SK-N-SH (cell line): Measurements from ENCODE around the gene TMED3.

ENCODE experiments used
- EP300 ChIP-seq, 2 experiments: IDR thresholded peaks; 2 replicates each; pipeline versions ENCODE4 v1.4.0 to v1.6.1; 2012; ENCODE audit warnings: borderline replicate concordance in 1 of 2, low read depth in 1 of 2, low read length in 1 of 2
- MEF2A ChIP-seq: IDR thresholded peaks from 2 replicates; pipeline ENCODE4 v1.4.0; 2012; ENCODE audit warnings: low read depth, borderline replicate concordance
- POLR2AphosphoS5 ChIP-seq: IDR thresholded peaks from 2 replicates; pipeline ENCODE4 v1.6.1; 2012; ENCODE audit warnings: low read depth, low read length
- RAD21 ChIP-seq: IDR thresholded peaks from 2 replicates; pipeline ENCODE4 v1.6.1; 2012; ENCODE audit warnings: mild to moderate bottlenecking, low read length
- RFX5 ChIP-seq: IDR thresholded peaks from 2 replicates; pipeline ENCODE4 v1.6.1; 2012; ENCODE audit warnings: mild to moderate bottlenecking, improper control_type of control experiment, low read length
- RXRA ChIP-seq: IDR thresholded peaks from 2 replicates; pipeline ENCODE4 v1.4.0; 2012; ENCODE audit warnings: low read depth, mild to moderate bottlenecking, borderline replicate concordance
- TCF12 ChIP-seq: IDR thresholded peaks from 2 replicates; pipeline ENCODE4 v1.4.0; 2012
- TF ChIP-seq, protein P1 (sequence below): fragments of 200-600 bp; sonication (generic); IDR thresholded peaks from 2 replicates; pipeline ENCODE4 v1.6.1; 2017; ENCODE audit warnings: antibody characterized with exemption, mild to moderate bottlenecking, moderate library complexity
- TF ChIP-seq, protein P2 (sequence below): IDR thresholded peaks from 2 replicates; pipeline ENCODE4 v1.4.0; 2012; ENCODE audit warnings: low read depth, borderline replicate concordance
- TF ChIP-seq, protein P3 (sequence below): IDR thresholded peaks from 2 replicates; pipeline ENCODE4 v1.6.1; 2012; ENCODE audit warnings: mild to moderate bottlenecking, low read depth, low read length, moderate library complexity
- TF ChIP-seq, protein P4 (sequence below): IDR thresholded peaks from 2 replicates; pipeline ENCODE4 v1.4.0; 2012; ENCODE audit warnings: low read depth

DNA sequence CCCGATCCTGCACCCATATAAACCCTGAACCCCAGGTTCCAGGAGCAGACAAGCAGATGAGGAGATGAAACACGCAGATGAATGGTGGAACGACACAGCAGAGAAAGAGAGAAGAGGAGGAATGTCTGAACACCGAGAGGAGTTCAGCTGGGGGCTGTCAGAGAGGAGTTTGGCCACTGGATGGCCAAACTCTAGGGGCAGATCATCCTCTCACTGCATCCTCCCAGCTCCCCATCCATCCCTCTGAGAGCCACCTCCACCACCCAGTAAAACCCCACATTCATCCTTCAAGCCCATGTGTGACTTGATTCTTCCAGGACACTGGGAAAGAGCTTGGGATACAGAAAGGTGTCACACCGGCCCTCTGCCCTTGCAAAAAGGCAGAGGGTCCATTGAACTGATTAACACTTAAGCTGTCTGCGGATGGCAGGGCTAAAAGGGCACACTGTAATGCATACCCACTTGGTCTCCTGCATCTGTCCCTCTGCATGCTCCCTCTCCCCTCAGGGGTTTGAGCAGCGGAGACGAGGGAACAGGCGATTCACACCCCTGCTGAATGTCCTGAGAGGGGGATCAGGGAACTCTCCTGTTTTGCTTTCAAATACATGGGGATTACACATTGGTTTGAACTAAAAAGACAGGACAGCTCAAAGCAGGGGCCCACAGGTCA lies 53.8 kb downstream of the TMED3 start:
- TF ChIP-seq, protein P1, sequence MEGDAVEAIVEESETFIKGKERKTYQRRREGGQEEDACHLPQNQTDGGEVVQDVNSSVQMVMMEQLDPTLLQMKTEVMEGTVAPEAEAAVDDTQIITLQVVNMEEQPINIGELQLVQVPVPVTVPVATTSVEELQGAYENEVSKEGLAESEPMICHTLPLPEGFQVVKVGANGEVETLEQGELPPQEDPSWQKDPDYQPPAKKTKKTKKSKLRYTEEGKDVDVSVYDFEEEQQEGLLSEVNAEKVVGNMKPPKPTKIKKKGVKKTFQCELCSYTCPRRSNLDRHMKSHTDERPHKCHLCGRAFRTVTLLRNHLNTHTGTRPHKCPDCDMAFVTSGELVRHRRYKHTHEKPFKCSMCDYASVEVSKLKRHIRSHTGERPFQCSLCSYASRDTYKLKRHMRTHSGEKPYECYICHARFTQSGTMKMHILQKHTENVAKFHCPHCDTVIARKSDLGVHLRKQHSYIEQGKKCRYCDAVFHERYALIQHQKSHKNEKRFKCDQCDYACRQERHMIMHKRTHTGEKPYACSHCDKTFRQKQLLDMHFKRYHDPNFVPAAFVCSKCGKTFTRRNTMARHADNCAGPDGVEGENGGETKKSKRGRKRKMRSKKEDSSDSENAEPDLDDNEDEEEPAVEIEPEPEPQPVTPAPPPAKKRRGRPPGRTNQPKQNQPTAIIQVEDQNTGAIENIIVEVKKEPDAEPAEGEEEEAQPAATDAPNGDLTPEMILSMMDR, result no peak
- no peak for TF ChIP-seq RXRA
- TF ChIP-seq MEF2A, result no peak
- TF ChIP-seq TCF12, result no peak
- no peak for TF ChIP-seq RFX5
- TF ChIP-seq, protein P2, sequence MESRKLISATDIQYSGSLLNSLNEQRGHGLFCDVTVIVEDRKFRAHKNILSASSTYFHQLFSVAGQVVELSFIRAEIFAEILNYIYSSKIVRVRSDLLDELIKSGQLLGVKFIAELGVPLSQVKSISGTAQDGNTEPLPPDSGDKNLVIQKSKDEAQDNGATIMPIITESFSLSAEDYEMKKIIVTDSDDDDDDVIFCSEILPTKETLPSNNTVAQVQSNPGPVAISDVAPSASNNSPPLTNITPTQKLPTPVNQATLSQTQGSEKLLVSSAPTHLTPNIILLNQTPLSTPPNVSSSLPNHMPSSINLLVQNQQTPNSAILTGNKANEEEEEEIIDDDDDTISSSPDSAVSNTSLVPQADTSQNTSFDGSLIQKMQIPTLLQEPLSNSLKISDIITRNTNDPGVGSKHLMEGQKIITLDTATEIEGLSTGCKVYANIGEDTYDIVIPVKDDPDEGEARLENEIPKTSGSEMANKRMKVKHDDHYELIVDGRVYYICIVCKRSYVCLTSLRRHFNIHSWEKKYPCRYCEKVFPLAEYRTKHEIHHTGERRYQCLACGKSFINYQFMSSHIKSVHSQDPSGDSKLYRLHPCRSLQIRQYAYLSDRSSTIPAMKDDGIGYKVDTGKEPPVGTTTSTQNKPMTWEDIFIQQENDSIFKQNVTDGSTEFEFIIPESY, result no peak
- TF ChIP-seq, protein P3, sequence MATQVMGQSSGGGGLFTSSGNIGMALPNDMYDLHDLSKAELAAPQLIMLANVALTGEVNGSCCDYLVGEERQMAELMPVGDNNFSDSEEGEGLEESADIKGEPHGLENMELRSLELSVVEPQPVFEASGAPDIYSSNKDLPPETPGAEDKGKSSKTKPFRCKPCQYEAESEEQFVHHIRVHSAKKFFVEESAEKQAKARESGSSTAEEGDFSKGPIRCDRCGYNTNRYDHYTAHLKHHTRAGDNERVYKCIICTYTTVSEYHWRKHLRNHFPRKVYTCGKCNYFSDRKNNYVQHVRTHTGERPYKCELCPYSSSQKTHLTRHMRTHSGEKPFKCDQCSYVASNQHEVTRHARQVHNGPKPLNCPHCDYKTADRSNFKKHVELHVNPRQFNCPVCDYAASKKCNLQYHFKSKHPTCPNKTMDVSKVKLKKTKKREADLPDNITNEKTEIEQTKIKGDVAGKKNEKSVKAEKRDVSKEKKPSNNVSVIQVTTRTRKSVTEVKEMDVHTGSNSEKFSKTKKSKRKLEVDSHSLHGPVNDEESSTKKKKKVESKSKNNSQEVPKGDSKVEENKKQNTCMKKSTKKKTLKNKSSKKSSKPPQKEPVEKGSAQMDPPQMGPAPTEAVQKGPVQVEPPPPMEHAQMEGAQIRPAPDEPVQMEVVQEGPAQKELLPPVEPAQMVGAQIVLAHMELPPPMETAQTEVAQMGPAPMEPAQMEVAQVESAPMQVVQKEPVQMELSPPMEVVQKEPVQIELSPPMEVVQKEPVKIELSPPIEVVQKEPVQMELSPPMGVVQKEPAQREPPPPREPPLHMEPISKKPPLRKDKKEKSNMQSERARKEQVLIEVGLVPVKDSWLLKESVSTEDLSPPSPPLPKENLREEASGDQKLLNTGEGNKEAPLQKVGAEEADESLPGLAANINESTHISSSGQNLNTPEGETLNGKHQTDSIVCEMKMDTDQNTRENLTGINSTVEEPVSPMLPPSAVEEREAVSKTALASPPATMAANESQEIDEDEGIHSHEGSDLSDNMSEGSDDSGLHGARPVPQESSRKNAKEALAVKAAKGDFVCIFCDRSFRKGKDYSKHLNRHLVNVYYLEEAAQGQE, result no peak
- TF ChIP-seq RAD21, result no peak
- TF ChIP-seq POLR2AphosphoS5, result no peak
- no peak for TF ChIP-seq EP300 (IDR thresholded peaks at IDR 0.05; ENCODE audit: borderline replicate concordance in 1 of 2, low read depth in 1 of 2, low read length in 1 of 2)
- TF ChIP-seq, protein P4, sequence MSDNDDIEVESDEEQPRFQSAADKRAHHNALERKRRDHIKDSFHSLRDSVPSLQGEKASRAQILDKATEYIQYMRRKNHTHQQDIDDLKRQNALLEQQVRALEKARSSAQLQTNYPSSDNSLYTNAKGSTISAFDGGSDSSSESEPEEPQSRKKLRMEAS, result no peak
